Common myeloid progenitor, CD34-positive (primary cell): ENCODE data around the gene RTN1.

ENCODE experiments used
- CTCF ChIA-PET: fragments of 350-600 bp; sonication (Branson Sonifier 250); formaldehyde crosslinking; loops from one replicate; lab custom pipeline; 2021; ENCODE audit warnings: antibody characterized with exemption; lab: Charles Lee
- POLR2A ChIA-PET: fragments of 350-600 bp; sonication (Branson Sonifier 250); formaldehyde crosslinking; loops from one replicate; lab custom pipeline; 2021; ENCODE audit warnings: antibody characterized with exemption; lab: Charles Lee
- DNase-seq, 3 donors: peaks; one replicate each; pipeline versions ENCODE4 v3.0.0 to v3.0.0-alpha.2; 2013
- H3K27ac ChIP-seq, 2 experiments: 1 replicate in 1 of 2; 2 replicates in 1 of 2; pipeline ENCODE4 v1.7.0; 2013; ENCODE audit warnings: inconsistent platforms in 2 of 2, low read length in 2 of 2, mild to moderate bottlenecking in 2 of 2, low read depth in 1 of 2, moderate library complexity in 1 of 2; ENCODE audit not compliant: severe bottlenecking in 2 of 2, insufficient read depth in 1 of 2, poor library complexity in 1 of 2
- H3K27me3 ChIP-seq, 5 experiments: replicated peaks in 2 of 5; 1 replicate in 3 of 5; 2 replicates in 2 of 5; pipeline versions ENCODE4 v1.6.1 to v1.7.0; 2013; ENCODE audit warnings: low read length in 4 of 5, mild to moderate bottlenecking in 2 of 5, moderate library complexity in 2 of 5, inconsistent platforms in 1 of 5; ENCODE audit not compliant: insufficient read depth in 5 of 5, control insufficient read depth in 4 of 5
- H3K36me3 ChIP-seq, 4 experiments: 1 replicate in 2 of 4; 2 replicates in 2 of 4; pipeline versions ENCODE4 v1.6.1 to v1.7.0; 2013; ENCODE audit warnings: low read length in 3 of 4, control low read depth in 1 of 4, mild to moderate bottlenecking in 1 of 4; ENCODE audit not compliant: control insufficient read depth in 4 of 4, insufficient read depth in 4 of 4
- H3K4me1 ChIP-seq, 4 experiments: 1 replicate in 3 of 4; 2 replicates in 1 of 4; pipeline versions ENCODE4 v1.6.1 to v1.7.1; 2013; ENCODE audit warnings: low read length in 3 of 4, mild to moderate bottlenecking in 3 of 4, control low read depth in 1 of 4, inconsistent platforms in 1 of 4, moderate library complexity in 1 of 4; ENCODE audit not compliant: control insufficient read depth in 4 of 4, insufficient read depth in 4 of 4; ENCODE audit errors: control extremely low read depth in 1 of 4
- H3K4me3 ChIP-seq, 7 experiments: 1 replicate in 4 of 7; 2 replicates in 3 of 7; pipeline versions ENCODE4 v1.5.1 to v1.7.0; 2013; ENCODE audit warnings: mild to moderate bottlenecking in 7 of 7, low read length in 6 of 7, moderate library complexity in 6 of 7, inconsistent platforms in 2 of 7, low read depth in 2 of 7, control low read depth in 1 of 7; ENCODE audit not compliant: insufficient read depth in 4 of 7, control insufficient read depth in 1 of 7; ENCODE audit errors: extremely low read depth in 1 of 7
- H3K9me3 ChIP-seq, 5 experiments: 1 replicate in 4 of 5; 2 replicates in 1 of 5; pipeline versions ENCODE4 v1.6.1 to v1.7.1; 2013; ENCODE audit warnings: low read length in 4 of 5, mild to moderate bottlenecking in 2 of 5, inconsistent platforms in 1 of 5, low read depth in 1 of 5, moderate library complexity in 1 of 5; ENCODE audit not compliant: control insufficient read depth in 4 of 5, insufficient read depth in 2 of 5; ENCODE audit errors: control extremely low read depth in 1 of 5
- WGBS: methylation state at CpG from one replicate; pipeline ENCODE4 v1.1.5; 2013; ENCODE audit not compliant: insufficient coverage; 5-methylcytosine and 5-hydroxymethylcytosine counted together

Gene RTN1

DNA sequence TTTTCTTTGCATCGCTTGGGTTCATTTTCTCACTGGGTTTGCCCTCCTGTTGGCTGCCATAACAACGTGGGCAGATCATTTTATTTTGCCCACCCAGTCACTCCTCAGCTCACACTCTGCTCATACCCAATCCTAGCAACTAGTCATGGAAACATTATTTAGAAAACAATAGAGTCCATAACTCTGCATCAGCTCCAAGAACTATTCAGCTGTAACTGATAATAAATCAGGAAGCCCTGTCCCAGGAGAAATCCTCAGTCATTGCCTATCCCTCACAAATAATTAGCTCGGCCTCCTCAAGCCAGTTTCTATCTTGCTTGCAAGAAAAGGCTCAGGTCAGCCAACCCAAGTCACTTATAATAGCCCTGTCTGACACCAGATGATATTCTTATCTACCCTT is 43.2 kb downstream of the RTN1 start:
- H3K27me3 ChIP-seq, result no peaks in the 10 kb centered on the region
- H3K9me3 ChIP-seq, result no peaks in the 10 kb centered on the region
- no peak overlapping the region for H3K27ac ChIP-seq
- ChIA-PET POLR2A (no interaction called here), CTCF (no interaction called here)
- DNase-seq, result no peak
- WGBS, result 100% methylated on average over 3 of the region's 3 CpGs
- H3K36me3 ChIP-seq, result no peaks in the 10 kb centered on the region
- H3K4me1 ChIP-seq, result peaks cover 5 to 27% (median 13%) of the 10 kb centered on the region in 4 experiments
- no peak overlapping the region for H3K4me3 ChIP-seq

DNA sequence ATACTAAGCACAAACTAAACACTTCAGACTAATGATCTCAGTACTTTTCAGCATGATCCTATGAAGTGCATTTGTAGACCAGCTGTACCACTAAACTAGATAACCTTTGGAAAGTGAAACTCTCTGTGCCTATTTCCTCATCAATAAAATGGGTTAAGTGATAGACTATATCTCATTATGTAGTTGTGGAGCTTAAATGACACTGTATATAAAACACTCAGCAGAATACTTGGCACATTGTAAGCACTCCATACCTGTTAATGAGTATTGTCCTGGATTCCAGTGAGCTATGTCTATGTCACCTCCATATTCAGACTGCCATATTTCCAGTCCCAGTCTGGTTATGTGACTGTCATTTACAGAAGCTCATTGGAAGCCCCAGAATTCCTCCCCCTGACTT is 44.4 kb downstream of the RTN1 start:
- H3K4me1 ChIP-seq, result peaks cover 5 to 21% (median 12%) of the 10 kb centered on the region in 4 experiments
- no peaks in the 10 kb centered on the region for H3K9me3 ChIP-seq
- no peak for DNase-seq
- no peaks in the 10 kb centered on the region for H3K36me3 ChIP-seq
- no peaks in the 10 kb centered on the region for H3K27me3 ChIP-seq
- CTCF ChIA-PET, result no interaction called here
- POLR2A ChIA-PET, result no interaction called here
- no peak overlapping the region for H3K4me3 ChIP-seq
- H3K27ac ChIP-seq, result no peak overlapping the region

DNA sequence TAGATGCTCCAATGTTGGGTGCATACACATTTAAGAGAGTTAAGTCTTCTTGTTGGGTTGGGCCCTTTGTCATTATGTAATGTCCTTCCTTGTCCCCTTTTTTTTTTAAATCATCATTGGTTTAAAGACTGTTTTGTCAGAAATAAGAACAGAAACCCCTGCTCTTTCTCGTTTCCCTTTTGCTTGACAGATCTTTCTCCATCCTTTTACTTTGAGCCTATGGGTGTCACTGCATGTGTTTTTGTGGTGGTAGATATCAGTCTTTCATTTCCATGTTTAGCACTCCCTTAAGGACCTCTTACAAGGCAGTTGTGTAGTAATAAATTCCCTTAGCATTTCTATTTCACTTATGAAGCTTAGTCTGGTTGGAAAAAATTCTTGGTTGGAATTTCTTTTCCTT is 47.4 kb downstream of the RTN1 start:
- ChIA-PET CTCF (no interaction called here), POLR2A (no interaction called here)
- no peaks in the 10 kb centered on the region for H3K27me3 ChIP-seq
- H3K36me3 ChIP-seq, result no peaks in the 10 kb centered on the region
- H3K27ac ChIP-seq, result no peak overlapping the region
- H3K4me3 ChIP-seq, result no peak overlapping the region
- H3K9me3 ChIP-seq, result no peaks in the 10 kb centered on the region
- no CpG with 5 or more reads among the region's 1 CpG for WGBS
- H3K4me1 ChIP-seq, result no peaks in the 10 kb centered on the region
- DNase-seq, result no peak

DNA sequence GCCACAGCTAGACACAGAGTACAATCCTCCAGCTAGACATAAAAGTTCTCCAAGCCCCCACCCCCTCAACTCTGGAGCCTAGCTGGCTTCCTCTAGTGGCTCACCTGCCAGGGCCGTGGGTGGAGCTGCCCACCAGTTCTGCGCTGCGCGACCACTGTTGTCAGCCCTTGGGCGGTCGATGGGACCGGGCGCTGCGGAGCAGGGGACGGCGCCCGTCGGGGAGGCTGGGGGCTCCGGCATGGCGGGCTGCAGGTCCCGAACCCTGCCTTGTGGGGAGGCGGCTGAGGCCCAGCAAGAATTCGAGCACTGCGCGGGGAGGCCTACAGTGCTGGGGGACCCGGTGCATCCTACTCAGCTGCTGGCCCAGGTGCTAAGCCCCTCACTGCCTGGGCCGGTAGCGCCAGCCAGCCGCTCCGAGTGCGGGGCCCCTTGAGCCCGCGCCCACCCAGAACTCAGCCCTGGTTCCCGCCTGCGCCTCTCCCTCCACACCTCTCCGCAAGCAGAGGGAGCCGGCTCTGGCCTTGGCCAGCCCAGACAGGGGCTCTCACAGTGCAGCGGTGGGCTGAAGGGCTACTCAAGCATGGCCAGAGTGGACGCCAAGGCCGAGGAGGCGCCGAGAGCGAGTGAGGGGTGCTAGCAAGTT is 51.0 kb downstream of the RTN1 start:
- no peaks in the 10 kb centered on the region for H3K36me3 ChIP-seq
- no peaks in the 10 kb centered on the region for H3K27me3 ChIP-seq
- no peaks in the 10 kb centered on the region for H3K4me1 ChIP-seq
- WGBS, result 98% methylated on average over 30 of the region's 38 CpGs
- no peak for DNase-seq
- H3K9me3 ChIP-seq, result no peaks in the 10 kb centered on the region
- no peak overlapping the region for H3K4me3 ChIP-seq
- ChIA-PET POLR2A (no interaction called here), CTCF (no interaction called here)
- H3K27ac ChIP-seq, result no peak overlapping the region

DNA sequence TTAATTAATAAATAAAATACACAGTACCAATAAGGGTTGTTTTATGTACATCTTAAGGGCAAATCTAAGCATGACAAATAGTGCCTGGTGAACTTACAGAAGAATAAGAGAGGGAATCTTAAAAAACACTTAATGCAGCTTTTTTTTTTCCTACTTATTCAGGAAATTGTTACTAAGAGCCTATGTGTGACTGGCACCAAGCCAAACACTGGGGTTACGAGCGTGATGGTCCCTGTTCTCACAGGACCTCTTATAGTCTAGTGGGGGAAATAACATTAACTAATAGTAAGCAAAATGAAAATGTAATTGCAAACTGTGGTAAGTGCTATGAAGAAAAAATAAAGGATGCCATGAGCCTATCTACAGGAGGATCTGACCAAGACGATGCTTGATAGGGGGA is 53.6 kb downstream of the RTN1 start:
- H3K9me3 ChIP-seq, result no peaks in the 10 kb centered on the region
- ChIA-PET POLR2A (interaction anchor here (0.6 kb wide), 1 partner anchor 22 kb away, joined by 4 read pairs; no protein-coding TSS in a partner anchor), CTCF (interaction anchor here (0.6 kb wide), 2 partner anchors 14 to 1090 kb away, joined by 3 read pairs; no protein-coding TSS in a partner anchor)
- H3K36me3 ChIP-seq, result no peaks in the 10 kb centered on the region
- no peak overlapping the region for H3K27ac ChIP-seq
- H3K4me1 ChIP-seq, result no peaks in the 10 kb centered on the region
- 33% methylated on average over 3 of the region's 3 CpGs for WGBS
- no peaks in the 10 kb centered on the region for H3K27me3 ChIP-seq
- peak; percentile 9 to 55 (median 42) for DNase-seq
- H3K4me3 ChIP-seq, result no peak overlapping the region

DNA sequence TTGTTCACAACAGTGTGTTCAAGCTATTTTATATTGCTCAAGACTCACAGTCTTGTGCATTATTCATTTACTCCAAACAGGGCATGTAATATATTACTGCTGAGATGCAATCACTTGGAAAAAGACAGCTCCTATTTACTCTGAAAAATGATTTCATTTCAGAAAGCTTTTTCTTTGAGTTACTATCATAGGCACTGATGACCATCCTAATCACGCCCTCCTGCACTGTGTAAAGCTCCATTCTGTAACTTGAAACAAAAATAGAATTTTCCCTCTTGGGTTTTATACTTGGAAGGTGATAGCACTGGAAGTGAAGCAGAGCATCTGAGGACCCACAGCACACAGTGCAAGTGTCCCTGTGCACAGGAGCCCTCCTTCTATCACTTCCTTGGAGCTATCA is 55.6 kb downstream of the RTN1 start:
- CTCF ChIA-PET, result interaction anchor here (0.8 kb wide), 1 partner anchor 13 kb away, joined by 3 read pairs; no protein-coding TSS in a partner anchor
- no peak overlapping the region for H3K4me3 ChIP-seq
- no peak overlapping the region for H3K27ac ChIP-seq
- peaks cover 0 to 4% (median 0%) of the 10 kb centered on the region in 5 experiments for H3K27me3 ChIP-seq
- WGBS, result no CpG with 5 or more reads among the region's 1 CpG
- POLR2A ChIA-PET, result no interaction called here
- H3K9me3 ChIP-seq, result no peaks in the 10 kb centered on the region
- H3K4me1 ChIP-seq, result no peaks in the 10 kb centered on the region
- no peaks in the 10 kb centered on the region for H3K36me3 ChIP-seq
- no peak for DNase-seq

DNA sequence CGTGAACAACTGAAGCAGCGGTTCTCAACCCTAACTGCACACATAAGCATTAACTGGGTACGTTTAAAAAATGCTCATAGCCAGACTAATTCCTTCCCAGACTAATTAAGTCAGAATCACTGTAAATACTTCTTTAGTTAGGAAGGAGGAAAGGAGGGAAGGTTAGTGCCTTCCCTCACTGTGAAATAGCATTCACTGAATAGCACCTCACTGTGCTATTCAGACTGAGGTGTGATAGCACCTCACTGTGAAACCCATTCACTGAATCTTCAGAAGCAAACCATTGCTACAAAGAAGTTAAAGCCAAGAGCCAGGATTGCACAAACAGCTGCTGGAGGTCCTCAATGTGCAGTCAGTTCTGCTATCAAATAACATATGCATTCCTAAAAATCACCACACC is 58.8 kb downstream of the RTN1 start:
- Histone ChIP-seq H3K27me3 (peaks cover 0 to 4% (median 0%) of the 10 kb centered on the region in 5 experiments), H3K9me3 (peaks cover 0 to 5% (median 0%) of the 10 kb centered on the region in 5 experiments), H3K4me1 (no peaks in the 10 kb centered on the region), H3K4me3 (no peak overlapping the region), H3K36me3 (no peaks in the 10 kb centered on the region), H3K27ac (no peak overlapping the region)
- no peak for DNase-seq
- ChIA-PET CTCF (no interaction called here), POLR2A (no interaction called here)
- no CpG with 5 or more reads among the region's 3 CpGs for WGBS
